ENCODE measurements around the gene DTNB. TPM values are rescaled to one million over a fixed set of nuclear protein-coding genes. Genes with fewer than 3 reads are reported as not detected.

The DTNB gene
- total RNA-seq, 4 donors from 2014 or later: 3.9 to 8.7 (median 4.4) TPM

DNA sequence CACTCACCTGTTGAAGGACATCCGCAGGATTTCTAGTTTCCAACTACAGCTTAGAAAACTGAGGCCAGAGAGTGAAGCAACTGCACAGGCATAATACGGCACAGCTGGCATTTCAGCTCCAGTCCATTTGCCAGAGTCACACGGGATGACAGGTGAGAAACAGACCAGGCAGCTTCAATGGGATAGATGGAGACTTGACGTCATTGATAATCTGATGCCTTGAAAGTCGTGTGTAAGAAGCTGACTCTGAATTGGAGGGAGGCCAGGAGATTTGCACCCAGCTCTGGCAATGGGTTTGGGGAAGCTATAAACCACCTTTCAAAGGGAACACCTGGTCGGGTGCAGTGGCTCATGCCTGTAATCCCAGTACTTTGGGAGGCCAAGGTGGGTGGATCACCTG lies 319.3 kb downstream of the DTNB start:
- no peaks in the 10 kb centered on the region for H3K9me3 ChIP-seq
- WGBS, 2 donors (ENCODE audit: low coverage in 1 of 2): 66 to 88% methylated on average over 3 to 5 of the region's 6 CpGs

DNA sequence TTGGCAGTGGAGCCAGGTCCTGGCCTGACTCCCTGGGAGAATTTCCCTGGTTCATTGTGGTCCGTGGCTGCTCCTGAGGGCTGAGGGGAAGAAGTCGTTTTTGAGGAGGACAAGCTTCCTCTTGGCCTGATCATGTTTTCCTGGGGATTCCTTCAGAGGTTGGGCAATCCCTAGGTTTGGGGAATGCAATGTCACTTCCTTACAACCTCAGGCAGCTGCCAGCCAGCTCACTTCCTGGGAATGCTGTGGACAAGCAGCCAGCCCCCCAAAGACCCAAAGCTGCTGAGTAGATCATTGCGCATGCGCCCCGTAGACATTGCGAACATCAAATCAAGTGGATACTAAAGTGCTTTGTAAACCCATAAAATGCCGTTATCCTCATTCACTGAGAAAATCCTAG lies 324.0 kb downstream of the DTNB start:
- no peak overlapping the region for H3K27ac ChIP-seq
- no peaks in the 10 kb centered on the region for H3K36me3 ChIP-seq
- no peaks in the 10 kb centered on the region for H3K27me3 ChIP-seq
- no peaks in the 10 kb centered on the region for H3K9me3 ChIP-seq
- 69 to 86% methylated on average over 6 to 7 of the region's 7 CpGs for WGBS, 2 donors (ENCODE audit: low coverage in 1 of 2)
- H3K4me1 ChIP-seq: peaks cover 0 to 21% (median 3%) of the 10 kb centered on the region in 3 donors
- no peak for ATAC-seq
- TF ChIP-seq EP300 (IDR thresholded peaks at IDR 0.05) (no peak), POLR2AphosphoS5 (IDR thresholded peaks at IDR 0.05) (peak; percentile 18)
- no peak overlapping the region for H3K4me3 ChIP-seq

More for the DNA sequence above, 319.3 kb downstream of the DTNB start:
- no peak for ATAC-seq
- H3K4me3 ChIP-seq: no peak overlapping the region
- H3K36me3 ChIP-seq: no peaks in the 10 kb centered on the region
- H3K4me1 ChIP-seq: peaks cover 0 to 5% (median 0%) of the 10 kb centered on the region in 3 donors
- TF ChIP-seq POLR2A (IDR thresholded peaks at IDR 0.05) (no peak), EP300 (IDR thresholded peaks at IDR 0.05) (no peak), POLR2AphosphoS5 (IDR thresholded peaks at IDR 0.05) (no peak)
- TF ChIP-seq, protein P1, sequence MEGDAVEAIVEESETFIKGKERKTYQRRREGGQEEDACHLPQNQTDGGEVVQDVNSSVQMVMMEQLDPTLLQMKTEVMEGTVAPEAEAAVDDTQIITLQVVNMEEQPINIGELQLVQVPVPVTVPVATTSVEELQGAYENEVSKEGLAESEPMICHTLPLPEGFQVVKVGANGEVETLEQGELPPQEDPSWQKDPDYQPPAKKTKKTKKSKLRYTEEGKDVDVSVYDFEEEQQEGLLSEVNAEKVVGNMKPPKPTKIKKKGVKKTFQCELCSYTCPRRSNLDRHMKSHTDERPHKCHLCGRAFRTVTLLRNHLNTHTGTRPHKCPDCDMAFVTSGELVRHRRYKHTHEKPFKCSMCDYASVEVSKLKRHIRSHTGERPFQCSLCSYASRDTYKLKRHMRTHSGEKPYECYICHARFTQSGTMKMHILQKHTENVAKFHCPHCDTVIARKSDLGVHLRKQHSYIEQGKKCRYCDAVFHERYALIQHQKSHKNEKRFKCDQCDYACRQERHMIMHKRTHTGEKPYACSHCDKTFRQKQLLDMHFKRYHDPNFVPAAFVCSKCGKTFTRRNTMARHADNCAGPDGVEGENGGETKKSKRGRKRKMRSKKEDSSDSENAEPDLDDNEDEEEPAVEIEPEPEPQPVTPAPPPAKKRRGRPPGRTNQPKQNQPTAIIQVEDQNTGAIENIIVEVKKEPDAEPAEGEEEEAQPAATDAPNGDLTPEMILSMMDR (IDR thresholded peaks at IDR 0.05): no peak
- H3K27me3 ChIP-seq: no peaks in the 10 kb centered on the region
- no peak overlapping the region for H3K27ac ChIP-seq

DNA sequence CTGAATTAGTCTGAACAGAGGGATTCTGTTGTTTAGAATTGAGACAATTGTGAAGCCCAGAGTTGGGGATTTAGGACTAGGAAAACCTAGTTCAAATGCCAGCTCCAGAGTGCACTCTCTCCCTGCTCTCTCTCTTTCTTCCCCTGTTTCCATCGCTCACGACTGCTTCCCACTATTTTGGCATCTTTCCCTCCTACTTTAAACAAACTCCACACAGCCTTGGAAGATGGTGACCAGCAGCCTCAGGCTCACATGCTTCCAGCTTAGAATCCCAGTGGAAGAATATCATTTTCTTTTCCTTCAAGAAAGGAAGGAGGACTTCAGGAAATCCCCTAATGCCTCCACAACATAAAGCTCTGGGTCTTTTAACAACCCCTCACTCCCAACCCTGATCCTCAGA lies 325.5 kb downstream of the DTNB start:
- WGBS, 2 donors (ENCODE audit: low coverage in 1 of 2): 0 to 19% methylated on average over 2 of the region's 2 CpGs
- Histone ChIP-seq H3K36me3 (no peaks in the 10 kb centered on the region), H3K4me3 (no peak overlapping the region), H3K4me1 (peaks cover 0 to 25% (median 3%) of the 10 kb centered on the region in 3 donors), H3K27ac (peak overlapping the region in 3 of 4 donors; percentile 34 to 58 (median 50)), H3K9me3 (no peaks in the 10 kb centered on the region), H3K27me3 (no peaks in the 10 kb centered on the region)
- no peak for ATAC-seq
- TF ChIP-seq, protein P1 (IDR thresholded peaks at IDR 0.05): no peak
- TF ChIP-seq POLR2AphosphoS5 (IDR thresholded peaks at IDR 0.05) (no peak), EP300 (IDR thresholded peaks at IDR 0.05) (no peak), POLR2A (IDR thresholded peaks at IDR 0.05) (no peak)

DNA sequence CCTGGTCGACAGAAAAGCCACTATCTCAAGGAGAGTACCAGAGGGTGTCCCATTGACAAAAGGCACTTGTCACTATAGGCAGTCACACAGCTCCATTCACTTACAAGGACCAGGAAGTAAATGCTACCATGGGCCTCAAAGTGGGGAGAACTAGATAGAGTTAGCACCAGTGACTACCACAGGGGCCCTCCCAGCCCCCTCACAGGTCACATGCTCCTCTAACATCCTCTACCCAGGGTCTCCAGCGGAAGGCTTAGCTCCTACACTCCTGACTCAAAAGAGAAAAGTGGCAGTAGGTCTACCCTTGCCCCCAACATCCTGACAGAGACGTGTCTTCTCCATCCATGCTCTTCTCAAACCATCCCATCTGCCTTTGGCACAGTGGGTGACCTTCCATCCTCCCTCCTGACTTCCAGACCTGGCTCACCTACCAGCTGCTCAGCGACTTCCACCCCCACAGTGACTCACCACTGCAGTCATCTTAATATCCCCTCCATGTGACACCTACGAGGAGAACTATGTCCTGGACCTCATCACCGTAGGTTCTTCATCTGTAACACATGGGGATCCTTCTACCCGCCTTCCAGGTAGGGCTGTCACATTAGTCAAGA lies 326.1 kb downstream of the DTNB start:
- Histone ChIP-seq H3K27ac (peak overlapping the region in 3 of 4 donors; percentile 34 to 58 (median 50)), H3K4me1 (peaks cover 0 to 30% (median 3%) of the 10 kb centered on the region in 3 donors), H3K36me3 (no peaks in the 10 kb centered on the region), H3K27me3 (no peaks in the 10 kb centered on the region), H3K4me3 (no peak overlapping the region), H3K9me3 (no peaks in the 10 kb centered on the region)
- 44 to 58% methylated on average over 6 to 7 of the region's 7 CpGs for WGBS, 2 donors (ENCODE audit: low coverage in 1 of 2)
- ATAC-seq: peak; percentile 7
- TF ChIP-seq POLR2AphosphoS5 (IDR thresholded peaks at IDR 0.05): peak; percentile 30
- TF ChIP-seq POLR2A (IDR thresholded peaks at IDR 0.05): no peak
- no peak for TF ChIP-seq EP300 (IDR thresholded peaks at IDR 0.05)
- TF ChIP-seq, protein P1 (IDR thresholded peaks at IDR 0.05): no peak

DNA sequence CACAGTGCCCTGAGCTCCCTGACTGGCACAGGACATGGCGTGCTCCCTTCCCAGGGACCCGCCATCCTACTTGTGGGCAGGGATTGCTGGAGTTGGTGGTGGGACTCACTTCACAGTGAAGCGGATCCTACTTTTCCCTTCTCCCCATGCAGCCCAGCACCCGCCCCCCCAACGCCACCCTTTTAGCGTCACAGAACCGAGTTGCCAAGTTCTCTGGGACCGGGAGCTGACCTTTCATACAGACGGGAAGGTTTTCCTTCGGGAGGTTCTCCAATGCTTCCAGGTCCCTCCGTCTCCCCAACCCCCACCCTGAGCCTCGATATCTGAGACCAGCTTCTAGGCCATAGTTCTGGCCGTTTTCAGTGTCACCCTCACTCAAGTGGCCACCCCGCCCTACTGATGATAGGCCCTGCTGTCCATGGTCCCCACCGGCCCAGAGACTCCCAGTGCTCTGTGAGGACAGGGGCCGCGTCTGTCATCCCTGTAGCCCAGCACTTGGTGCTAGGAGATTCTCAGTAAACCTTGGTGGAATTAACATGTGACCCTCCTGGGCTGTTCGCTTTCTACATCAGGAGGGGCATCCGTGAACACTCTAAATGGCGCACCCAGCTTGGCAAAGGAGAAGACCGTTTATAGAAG lies 330.1 kb downstream of the DTNB start:
- peaks cover 0 to 46% (median 24%) of the 10 kb centered on the region in 3 donors for H3K4me1 ChIP-seq
- whole genome bisulfite sequencing, 2 donors (ENCODE audit: low coverage in 1 of 2): 81 to 83% methylated on average over 1 to 4 of the region's 21 CpGs
- H3K27ac ChIP-seq: peak overlapping the region in 2 of 4 donors; percentile 88 to 89
- H3K27me3 ChIP-seq: no peaks in the 10 kb centered on the region
- no peak overlapping the region for H3K4me3 ChIP-seq
- no peak for ATAC-seq
- H3K36me3 ChIP-seq: no peaks in the 10 kb centered on the region
- no peaks in the 10 kb centered on the region for H3K9me3 ChIP-seq
- TF ChIP-seq EP300 (IDR thresholded peaks at IDR 0.05) (no peak), POLR2AphosphoS5 (IDR thresholded peaks at IDR 0.05) (no peak), POLR2A (IDR thresholded peaks at IDR 0.05) (no peak)
- TF ChIP-seq, protein P1 (IDR thresholded peaks at IDR 0.05): no peak

Measured in gastroesophageal sphincter (tissue), 4 donors.